HCT116 (cell line): ENCODE data around the gene CLIP2.

Source experiments
- CBX3 ChIP-seq: IDR thresholded peaks from 2 replicates; pipeline ENCODE4 v1.6.1; 2012; ENCODE audit warnings: low read depth
- CEBPB ChIP-seq: IDR thresholded peaks from 2 replicates; pipeline ENCODE4 v1.6.1; 2012; ENCODE audit warnings: low read depth
- EZH2 ChIP-seq: fragments of 200-600 bp; sonication (generic); IDR thresholded peaks from 2 replicates; pipeline ENCODE4 v1.6.1; 2017; ENCODE audit warnings: antibody characterized with exemption, mixed run types
- JUND ChIP-seq: IDR thresholded peaks from 2 replicates; pipeline ENCODE4 v1.6.1; 2012
- POLR2AphosphoS5 ChIP-seq: IDR thresholded peaks from 2 replicates; pipeline ENCODE4 v1.6.1; 2011; ENCODE audit warnings: mild to moderate bottlenecking, low read depth, low read length, moderate library complexity
- RAD21 ChIP-seq: IDR thresholded peaks from 2 replicates; pipeline ENCODE4 v1.6.1; 2012; ENCODE audit warnings: low read depth, mild to moderate bottlenecking
- ZNF274 ChIP-seq: fragments of 200-500 bp; sonication (Bioruptor generic); IDR thresholded peaks from 2 replicates; pipeline ENCODE4 v1.6.1; 2014; ENCODE audit warnings: mild to moderate bottlenecking, low read depth, low read length, inconsistent platforms
- TF ChIP-seq, protein P1 (sequence below), 3 experiments: fragments of 200-600 bp in 1 of 3; sonication (generic) in 1 of 3; IDR thresholded peaks in 2 of 3; conservative IDR thresholded peaks in 1 of 3; 2 replicates each; pipeline ENCODE4 v1.5.1; 2012 to 2017; ENCODE audit warnings: low read depth in 2 of 3, low read length in 2 of 3, antibody characterized with exemption in 1 of 3, borderline replicate concordance in 1 of 3, control low read depth in 1 of 3, mild to moderate bottlenecking in 1 of 3, mixed read lengths in 1 of 3, mixed run types in 1 of 3, moderate library complexity in 1 of 3; ENCODE audit not compliant: insufficient read depth in 1 of 3
- TF ChIP-seq, protein P2 (sequence below): IDR thresholded peaks from 2 replicates; pipeline ENCODE4 v1.6.1; 2012

- TF ChIP-seq POLR2AphosphoS5 (no peak), JUND (no peak), RAD21 (no peak), CEBPB (no peak), CBX3 (no peak), EZH2 (no peak), ZNF274 (no peak)
- TF ChIP-seq, protein P1, sequence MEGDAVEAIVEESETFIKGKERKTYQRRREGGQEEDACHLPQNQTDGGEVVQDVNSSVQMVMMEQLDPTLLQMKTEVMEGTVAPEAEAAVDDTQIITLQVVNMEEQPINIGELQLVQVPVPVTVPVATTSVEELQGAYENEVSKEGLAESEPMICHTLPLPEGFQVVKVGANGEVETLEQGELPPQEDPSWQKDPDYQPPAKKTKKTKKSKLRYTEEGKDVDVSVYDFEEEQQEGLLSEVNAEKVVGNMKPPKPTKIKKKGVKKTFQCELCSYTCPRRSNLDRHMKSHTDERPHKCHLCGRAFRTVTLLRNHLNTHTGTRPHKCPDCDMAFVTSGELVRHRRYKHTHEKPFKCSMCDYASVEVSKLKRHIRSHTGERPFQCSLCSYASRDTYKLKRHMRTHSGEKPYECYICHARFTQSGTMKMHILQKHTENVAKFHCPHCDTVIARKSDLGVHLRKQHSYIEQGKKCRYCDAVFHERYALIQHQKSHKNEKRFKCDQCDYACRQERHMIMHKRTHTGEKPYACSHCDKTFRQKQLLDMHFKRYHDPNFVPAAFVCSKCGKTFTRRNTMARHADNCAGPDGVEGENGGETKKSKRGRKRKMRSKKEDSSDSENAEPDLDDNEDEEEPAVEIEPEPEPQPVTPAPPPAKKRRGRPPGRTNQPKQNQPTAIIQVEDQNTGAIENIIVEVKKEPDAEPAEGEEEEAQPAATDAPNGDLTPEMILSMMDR (IDR thresholded peaks at IDR 0.05 in 2 of 3, conservative IDR thresholded peaks at IDR 0.05 in 1 of 3; ENCODE audit: borderline replicate concordance in 1 of 3, insufficient read depth in 1 of 3, low read depth in 2 of 3, low read length in 2 of 3) = no peak
- TF ChIP-seq, protein P2, sequence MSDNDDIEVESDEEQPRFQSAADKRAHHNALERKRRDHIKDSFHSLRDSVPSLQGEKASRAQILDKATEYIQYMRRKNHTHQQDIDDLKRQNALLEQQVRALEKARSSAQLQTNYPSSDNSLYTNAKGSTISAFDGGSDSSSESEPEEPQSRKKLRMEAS = no peak
These were observed 1.3 kb downstream of the CLIP2 start for GRCh38 chr7:74290553-74290950.
